H1 (cell line): ENCODE data around the gene TSPAN17. TPM values are rescaled to one million over a fixed set of nuclear protein-coding genes. Genes with fewer than 3 reads are reported as not detected.

Experiments
- CTCF ChIA-PET: fragments of 300-600 bp; sonication (Branson Sonifier 250); formaldehyde crosslinking; loops from one replicate; lab custom pipeline; 2021; ENCODE audit not compliant: partially characterized antibody; lab: Charles Lee
- POLR2A ChIA-PET: fragments of 300-600 bp; sonication (Branson Sonifier 250); formaldehyde crosslinking; loops from one replicate; lab custom pipeline; 2021; ENCODE audit warnings: inconsistent platforms; ENCODE audit not compliant: partially characterized antibody; lab: Charles Lee
- DNase-seq, 2 experiments: peaks; one replicate each; pipeline versions ENCODE4 v3.0.0 to v3.0.0-alpha.2; 2010 to 2022; ENCODE audit warnings: low spot score in 2 of 2, low read depth in 1 of 2, mixed read lengths in 1 of 2
- FAIRE-seq: peaks from 2 replicates; lab custom pipeline; 2011; peaks lifted over from hg19 to GRCh38; lab: Jason Lieb, UNC
- H2AFZ ChIP-seq: 2 replicates; pipeline ENCODE4 v1.8.1; 2012; ENCODE audit warnings: low read length, inconsistent platforms
- H2AK5ac ChIP-seq: 2 replicates; pipeline ENCODE4 v1.6.1; 2013; ENCODE audit warnings: low read depth, low read length
- H2BK120ac ChIP-seq: replicated peaks from 2 replicates; pipeline ENCODE3; 2013; ENCODE audit warnings: low read depth, low read length, inconsistent platforms
- H2BK12ac ChIP-seq: 2 replicates; pipeline ENCODE4 v1.6.1; 2013; ENCODE audit warnings: low read depth, low read length
- H2BK15ac ChIP-seq: 2 replicates; pipeline ENCODE4 v1.6.1; 2013; ENCODE audit warnings: low read length
- H2BK20ac ChIP-seq: 2 replicates; pipeline ENCODE4 v1.6.1; 2013; ENCODE audit warnings: low read length
- H2BK5ac ChIP-seq: 2 replicates; pipeline ENCODE4 v1.6.1; 2013; ENCODE audit warnings: low read depth, low read length
- H3K14ac ChIP-seq: 2 replicates; pipeline ENCODE4 v1.6.1; 2013; ENCODE audit warnings: inconsistent platforms; ENCODE audit not compliant: insufficient read length
- H3K18ac ChIP-seq: 2 replicates; pipeline ENCODE4 v1.6.1; 2013; ENCODE audit warnings: low read length; ENCODE audit errors: extremely low read depth
- H3K23ac ChIP-seq: 2 replicates; pipeline ENCODE4 v1.6.1; 2013; ENCODE audit warnings: inconsistent platforms; ENCODE audit not compliant: insufficient read length
- H3K23me2 ChIP-seq: 2 replicates; pipeline ENCODE4 v1.6.1; 2013; ENCODE audit warnings: low read depth, low read length
- H3K27ac ChIP-seq: 2 replicates; pipeline ENCODE4 v1.6.1; 2011; ENCODE audit warnings: low read depth, low read length, inconsistent platforms
- H3K27me3 ChIP-seq, 4 experiments: replicated peaks in 1 of 4; 1 replicate in 1 of 4; 2 replicates in 3 of 4; pipeline versions ENCODE4 v1.6.1 to v1.8.1; 2011 to 2013; ENCODE audit warnings: low read length in 3 of 4, mild to moderate bottlenecking in 3 of 4, inconsistent platforms in 2 of 4, mixed read lengths in 2 of 4, moderate library complexity in 1 of 4; ENCODE audit not compliant: control insufficient read depth in 3 of 4, insufficient read depth in 3 of 4; ENCODE audit errors: extremely low read depth in 1 of 4
- H3K36me3 ChIP-seq, 4 experiments: 2 replicates each; pipeline versions ENCODE4 v1.6.1 to v1.8.1; 2011 to 2013; ENCODE audit warnings: mild to moderate bottlenecking in 4 of 4, low read length in 3 of 4, moderate library complexity in 2 of 4, control low read depth in 1 of 4, inconsistent platforms in 1 of 4; ENCODE audit not compliant: insufficient read depth in 4 of 4, control insufficient read depth in 2 of 4
- H3K4ac ChIP-seq: replicated peaks from 2 replicates; pipeline ENCODE3; 2013; ENCODE audit warnings: low read length, low read depth, mixed read lengths, inconsistent platforms; ENCODE audit not compliant: insufficient read length
- H3K4me1 ChIP-seq, 4 experiments: replicated peaks in 1 of 4; 1 replicate in 1 of 4; 2 replicates in 3 of 4; pipeline versions ENCODE4 v1.6.1 to v1.8.1; 2011 to 2013; ENCODE audit warnings: low read length in 3 of 4, inconsistent platforms in 2 of 4, mixed read lengths in 1 of 4; ENCODE audit not compliant: insufficient read depth in 4 of 4, control insufficient read depth in 3 of 4
- H3K4me2 ChIP-seq, 2 experiments: 2 replicates each; pipeline versions ENCODE4 v1.6.1 to v1.8.1; 2011 to 2013; ENCODE audit warnings: low read depth in 2 of 2, low read length in 2 of 2, control low read depth in 1 of 2, inconsistent platforms in 1 of 2, mild to moderate bottlenecking in 1 of 2; ENCODE audit not compliant: insufficient read depth in 1 of 2
- H3K4me3 ChIP-seq, 4 experiments: fragments of 200-600, 300-600 bp in 1 of 4; sonication (generic), shearing (Covaris generic), sonication (Bioruptor Twin) in 1 of 4; 2 replicates each; pipeline versions ENCODE4 v1.5.1 to v1.8.1; 2011 to 2016; ENCODE audit warnings: low read length in 4 of 4, low read depth in 3 of 4, control low read depth in 2 of 4, inconsistent platforms in 2 of 4, mild to moderate bottlenecking in 2 of 4, mixed read lengths in 1 of 4, moderate library complexity in 1 of 4; ENCODE audit not compliant: insufficient read depth in 2 of 4; ENCODE audit errors: extremely low read depth in 1 of 4
- H3K56ac ChIP-seq: replicated peaks from 2 replicates; pipeline ENCODE3; 2013; ENCODE audit warnings: low read depth, mild to moderate bottlenecking, mixed read lengths, low read length, inconsistent platforms; ENCODE audit not compliant: insufficient read length
- H3K79me1 ChIP-seq: 2 replicates; pipeline ENCODE4 v1.6.1; 2013; ENCODE audit warnings: low read depth, low read length, control low read depth
- H3K79me2 ChIP-seq, 2 experiments: 2 replicates each; pipeline versions ENCODE4 v1.6.1 to v1.8.1; 2012 to 2013; ENCODE audit warnings: low read length in 2 of 2, mild to moderate bottlenecking in 2 of 2, inconsistent platforms in 1 of 2; ENCODE audit not compliant: insufficient read depth in 2 of 2, control insufficient read depth in 1 of 2
- H3K9ac ChIP-seq, 4 experiments: replicated peaks in 1 of 4; 1 replicate in 1 of 4; 2 replicates in 3 of 4; pipeline versions ENCODE4 v1.6.1 to v1.8.1; 2011 to 2013; ENCODE audit warnings: low read depth in 3 of 4, low read length in 3 of 4, control low read depth in 2 of 4, mild to moderate bottlenecking in 2 of 4, moderate library complexity in 2 of 4, inconsistent platforms in 1 of 4; ENCODE audit errors: extremely low read depth in 1 of 4
- H3K9me3 ChIP-seq, 2 experiments: 2 replicates each; pipeline versions ENCODE4 v1.6.1 to v1.8.1; 2012 to 2013; ENCODE audit warnings: mild to moderate bottlenecking in 2 of 2, moderate library complexity in 2 of 2, control low read depth in 1 of 2, inconsistent platforms in 1 of 2, low read depth in 1 of 2, low read length in 1 of 2, mixed read lengths in 1 of 2; ENCODE audit not compliant: insufficient read depth in 2 of 2
- H4K20me1 ChIP-seq, 2 experiments: replicated peaks in 1 of 2; 2 replicates each; pipeline versions ENCODE3 to v1.8.1; 2011 to 2013; ENCODE audit warnings: inconsistent platforms in 2 of 2, low read length in 2 of 2, mild to moderate bottlenecking in 1 of 2; ENCODE audit not compliant: insufficient read depth in 2 of 2, control insufficient read depth in 1 of 2
- H4K5ac ChIP-seq: 2 replicates; pipeline ENCODE4 v1.6.1; 2013; ENCODE audit warnings: low read length, low read depth, mixed read lengths, inconsistent platforms; ENCODE audit not compliant: insufficient read length
- H4K8ac ChIP-seq: 2 replicates; pipeline ENCODE4 v1.8.0; 2013; ENCODE audit warnings: mild to moderate bottlenecking, moderate library complexity, low read length, inconsistent platforms; ENCODE audit not compliant: insufficient read depth; ENCODE audit errors: extremely low read depth
- H4K91ac ChIP-seq: replicated peaks from 2 replicates; pipeline ENCODE3; 2013; ENCODE audit warnings: low read length, mixed read lengths, inconsistent platforms; ENCODE audit not compliant: insufficient read length
- KDM1A ChIP-seq: fragments of 200-600, 300-600 bp; sonication (generic); IDR thresholded peaks from 2 replicates; pipeline ENCODE4 v1.7.1; 2016; ENCODE audit warnings: mild to moderate bottlenecking, low read length, borderline replicate concordance
- KDM4A ChIP-seq: IDR thresholded peaks from one replicate; pipeline ENCODE4 v1.7.1; 2012; ENCODE audit warnings: low read depth, mild to moderate bottlenecking, moderate library complexity, low read length, inconsistent platforms; ENCODE audit not compliant: severe bottlenecking
- RAD21 ChIP-seq, 2 experiments: IDR thresholded peaks in 1 of 2; conservative IDR thresholded peaks in 1 of 2; 2 replicates each; pipeline ENCODE4 v1.6.1; 2011; ENCODE audit warnings: low read depth in 2 of 2, low read length in 2 of 2, improper control_type of control experiment in 1 of 2, inconsistent platforms in 1 of 2, mild to moderate bottlenecking in 1 of 2, moderate library complexity in 1 of 2
- RBBP5 ChIP-seq: IDR thresholded peaks from 2 replicates; pipeline ENCODE4 v1.7.1; 2012; ENCODE audit warnings: low read depth, mild to moderate bottlenecking, inconsistent platforms, low read length, moderate library complexity, borderline replicate concordance
- RXRA ChIP-seq: IDR thresholded peaks from 2 replicates; pipeline ENCODE4 v1.6.1; 2011; ENCODE audit warnings: low read depth, mild to moderate bottlenecking, low read length, moderate library complexity; ENCODE audit not compliant: insufficient read depth
- TAF1 ChIP-seq: IDR thresholded peaks from 2 replicates; pipeline ENCODE4 v1.6.1; 2011; ENCODE audit warnings: mild to moderate bottlenecking, low read depth, low read length
- TBP ChIP-seq: IDR thresholded peaks from 2 replicates; pipeline ENCODE4 v1.6.1; 2011; ENCODE audit warnings: low read depth, low read length, improper control_type of control experiment
- WGBS, 2 experiments: shearing (Covaris generic) in 1 of 2; methylation state at CpG; one replicate each; pipeline versions ENCODE4 v1.1.6 to v1.1.7; 2013 to 2015; ENCODE audit warnings: low lambda C conversion rate in 2 of 2, mixed read lengths in 2 of 2, inconsistent platforms in 1 of 2, low coverage in 1 of 2, missing lambda C conversion rate in 1 of 2; ENCODE audit not compliant: insufficient replicate concordance in 2 of 2, insufficient coverage in 1 of 2, insufficient read length in 1 of 2; ENCODE audit errors: extremely low coverage in 1 of 2, missing lambda C conversion rate in 1 of 2; 5-methylcytosine and 5-hydroxymethylcytosine counted together
- polyA plus RNA-seq, 7 experiments: library from polyadenylated mRNA; depleted of rRNA in 3 of 7; stranded (reverse) in 5 of 7; unstranded in 2 of 7; fragments of >200 nt in 5 of 7; fragments of 200-250 nt in 2 of 7; gene quantifications; 1 replicate in 5 of 7; 2 replicates in 1 of 7; 4 replicates in 1 of 7; pipeline versions ENCODE4 v1.2.1 to v1.2.3, GENCODE V29; 2011 to 2013; ENCODE audit warnings: missing spikeins in 2 of 7, mixed read lengths in 2 of 7
- total RNA-seq: library from RNA; stranded (reverse); fragmentation: NEBNext Ultra II Directional; extraction: Animal tissue kit (Norgen Biotek cat#: 25700); gene quantifications from 2 replicates; pipeline ENCODE4 v1.2.1, GENCODE V29; 2021

TSPAN17 gene
- total and polyA plus RNA-seq, 2 of the 8 experiments (the other 6 are each of a cell fraction or from before 2014, with no cell fraction given), result 41.5 to 53.7 TPM

- Histone ChIP-seq H3K23me2 (peaks cover 6% of the 10 kb centered on the region), H3K4me3 (no peak overlapping the region), H3K9me3 (no peaks in the 10 kb centered on the region), H2BK12ac (no peak overlapping the region), H2BK5ac (no peak overlapping the region), H3K4ac (no peak overlapping the region), H2BK120ac (no peak overlapping the region), H3K9ac (no peak overlapping the region), H4K20me1 (peaks cover 5 to 13% of the 10 kb centered on the region in 2 experiments), H4K5ac (no peak overlapping the region), H3K27ac (no peak overlapping the region), H4K91ac (no peak overlapping the region), H3K23ac (no peak overlapping the region), H2BK20ac (no peak overlapping the region), H2AK5ac (no peak overlapping the region), H3K18ac (no peak overlapping the region), H3K4me1 (peaks cover 0 to 12% (median 5%) of the 10 kb centered on the region in 4 experiments; a peak in 5 of 7 replicates), H3K56ac (no peak overlapping the region), H3K79me2 (no peaks in the 10 kb centered on the region), H4K8ac (no peak overlapping the region), H3K79me1 (no peaks in the 10 kb centered on the region), H2BK15ac (no peak overlapping the region), H3K4me2 (no peak overlapping the region), H3K36me3 (no peaks in the 10 kb centered on the region), H2AFZ (no peak overlapping the region), H3K27me3 (peaks cover 0 to 14% (median 10%) of the 10 kb centered on the region in 4 experiments; a peak in 5 of 7 replicates), H3K14ac (no peak overlapping the region)
- WGBS, 2 experiments, result 72% methylated on average over 3 of the region's 3 CpGs; no CpG with 5 or more reads in 1 of the 2 experiments
- ChIA-PET CTCF (interaction anchor here (0.6 to 6.0 kb wide), 9 partner anchors 10 to 83 kb away, joined by 3 to 37 read pairs (median 5); no protein-coding TSS in a partner anchor), POLR2A (interaction anchor here (0.9 to 2.6 kb wide), 4 partner anchors 11 to 70 kb away, joined by 3 to 14 read pairs (median 3); partner anchors contain the start of gene RNF44)
- no peak for FAIRE-seq
- no peak for DNase-seq
- TF ChIP-seq TBP (no peak), RBBP5 (no peak), KDM1A (peak; percentile 81; the same call in 1 of the 2 replicates), RXRA (no peak), RAD21 (IDR thresholded peaks at IDR 0.05 in 1 of 2, conservative IDR thresholded peaks at IDR 0.05 in 1 of 2; ENCODE audit: low read depth in 2 of 2, low read length in 2 of 2) (no peak), KDM4A (no peak), TAF1 (no peak)
Observed at GRCh38 chr5:176606875-176607274, 40.4 kb upstream of the TSPAN17 start.
